Measurements from ENCODE around the gene CHRD.

Gene CHRD

DNA sequence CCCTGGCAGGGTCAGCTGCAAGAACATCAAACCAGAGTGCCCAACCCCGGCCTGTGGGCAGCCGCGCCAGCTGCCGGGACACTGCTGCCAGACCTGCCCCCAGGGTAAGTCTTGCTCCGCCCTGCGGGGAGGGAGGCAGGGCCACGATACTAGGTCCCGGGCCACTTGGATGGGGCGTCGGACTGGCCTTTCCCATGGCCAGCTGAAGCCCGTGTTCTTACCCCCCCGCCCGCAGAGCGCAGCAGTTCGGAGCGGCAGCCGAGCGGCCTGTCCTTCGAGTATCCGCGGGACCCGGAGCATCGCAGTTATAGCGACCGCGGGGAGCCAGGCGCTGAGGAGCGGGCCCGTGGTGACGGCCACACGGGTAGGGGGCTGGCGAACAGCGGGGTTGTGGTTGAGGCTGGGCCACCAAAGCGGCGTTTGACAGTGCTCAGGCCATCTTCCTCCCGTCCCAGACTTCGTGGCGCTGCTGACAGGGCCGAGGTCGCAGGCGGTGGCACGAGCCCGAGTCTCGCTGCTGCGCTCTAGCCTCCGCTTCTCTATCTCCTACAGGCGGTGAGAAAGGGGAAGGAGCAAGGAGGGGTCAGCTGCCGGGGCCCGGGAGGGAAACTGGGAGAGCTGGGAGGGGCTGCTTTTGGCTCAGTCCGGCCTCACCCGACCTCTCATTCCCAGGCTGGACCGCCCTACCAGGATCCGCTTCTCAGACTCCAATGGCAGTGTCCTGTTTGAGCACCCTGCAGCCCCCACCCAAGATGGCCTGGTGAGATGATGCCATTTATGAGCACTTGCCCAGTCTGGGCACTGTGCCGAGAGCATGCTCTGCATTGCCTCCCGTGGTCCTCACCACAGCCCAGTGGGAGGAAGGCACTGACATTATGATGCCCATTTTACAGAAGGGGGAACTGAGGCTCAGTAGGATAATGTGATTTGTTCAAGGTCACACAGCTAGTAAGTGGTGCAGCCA is 1.7 kb downstream of the CHRD start:
- in situ Hi-C loops (cut with HindIII; ENCODE audit: low sequenced_read_pairs): no loop called here

DNA sequence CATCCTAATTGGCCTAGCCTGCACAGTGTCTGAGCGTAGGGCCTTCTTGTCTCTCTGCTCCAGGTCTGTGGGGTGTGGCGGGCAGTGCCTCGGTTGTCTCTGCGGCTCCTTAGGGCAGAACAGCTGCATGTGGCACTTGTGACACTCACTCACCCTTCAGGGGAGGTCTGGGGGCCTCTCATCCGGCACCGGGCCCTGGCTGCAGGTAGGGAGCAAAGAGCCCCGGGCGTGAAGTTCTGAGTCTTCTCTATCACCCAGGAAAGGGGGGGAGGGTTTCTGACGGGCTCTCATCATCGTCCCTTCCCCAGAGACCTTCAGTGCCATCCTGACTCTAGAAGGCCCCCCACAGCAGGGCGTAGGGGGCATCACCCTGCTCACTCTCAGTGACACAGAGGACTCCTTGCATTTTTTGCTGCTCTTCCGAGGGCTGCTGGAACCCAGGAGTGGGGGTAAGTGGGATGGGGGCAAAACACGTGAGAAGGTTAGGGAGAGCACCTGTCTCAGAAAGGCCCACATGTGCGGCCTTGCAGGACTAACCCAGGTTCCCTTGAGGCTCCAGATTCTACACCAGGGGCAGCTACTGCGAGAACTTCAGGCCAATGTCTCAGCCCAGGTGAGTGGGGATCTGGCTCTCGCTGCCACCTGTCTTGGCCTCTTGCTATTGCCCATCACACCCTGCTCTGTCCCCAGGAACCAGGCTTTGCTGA is 2.6 kb downstream of the CHRD start:
- in situ Hi-C loops (cut with HindIII; ENCODE audit: low sequenced_read_pairs): no loop called here

DNA sequence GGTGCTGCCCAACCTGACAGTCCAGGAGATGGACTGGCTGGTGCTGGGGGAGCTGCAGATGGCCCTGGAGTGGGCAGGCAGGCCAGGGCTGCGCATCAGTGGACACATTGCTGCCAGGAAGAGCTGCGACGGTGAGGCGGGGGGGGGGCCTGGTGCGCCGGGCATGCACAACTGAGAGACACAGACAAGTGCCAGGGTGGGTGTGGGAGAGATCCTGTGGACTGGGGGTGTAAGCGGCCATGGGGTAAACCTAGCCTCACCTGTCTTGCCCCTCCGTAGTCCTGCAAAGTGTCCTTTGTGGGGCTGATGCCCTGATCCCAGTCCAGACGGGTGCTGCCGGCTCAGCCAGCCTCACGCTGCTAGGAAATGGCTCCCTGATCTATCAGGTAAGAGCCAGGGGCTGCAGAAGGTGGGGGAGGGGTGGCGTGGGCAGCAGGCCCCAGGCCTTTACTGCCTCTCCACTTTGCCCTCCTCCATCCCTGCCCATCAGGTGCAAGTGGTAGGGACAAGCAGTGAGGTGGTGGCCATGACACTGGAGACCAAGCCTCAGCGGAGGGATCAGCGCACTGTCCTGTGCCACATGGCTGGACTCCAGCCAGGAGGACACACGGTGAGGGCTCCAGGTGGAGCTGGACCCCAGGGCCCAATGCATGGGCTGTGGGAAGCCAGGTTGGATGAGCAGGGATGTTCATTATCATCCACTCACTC is 3.3 kb downstream of the CHRD start:
- in situ Hi-C loops (cut with HindIII; ENCODE audit: low sequenced_read_pairs): no loop called here

DNA sequence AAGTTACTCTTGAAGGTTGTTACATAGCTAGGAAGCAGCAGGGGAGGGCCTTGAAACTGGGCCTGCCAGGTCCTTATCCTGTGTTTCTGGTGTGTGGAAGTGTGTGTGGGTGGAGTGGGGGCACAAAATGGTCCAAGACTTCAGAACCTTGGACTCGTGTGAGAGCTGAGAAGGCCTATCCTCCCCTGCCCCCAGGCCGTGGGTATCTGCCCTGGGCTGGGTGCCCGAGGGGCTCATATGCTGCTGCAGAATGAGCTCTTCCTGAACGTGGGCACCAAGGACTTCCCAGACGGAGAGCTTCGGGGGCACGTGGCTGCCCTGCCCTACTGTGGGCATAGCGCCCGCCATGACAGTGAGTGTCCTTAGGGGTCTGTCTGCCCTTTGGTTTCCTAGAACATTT is 4.5 kb downstream of the CHRD start:
- in situ Hi-C loops (cut with HindIII; ENCODE audit: low sequenced_read_pairs): no loop called here

DNA sequence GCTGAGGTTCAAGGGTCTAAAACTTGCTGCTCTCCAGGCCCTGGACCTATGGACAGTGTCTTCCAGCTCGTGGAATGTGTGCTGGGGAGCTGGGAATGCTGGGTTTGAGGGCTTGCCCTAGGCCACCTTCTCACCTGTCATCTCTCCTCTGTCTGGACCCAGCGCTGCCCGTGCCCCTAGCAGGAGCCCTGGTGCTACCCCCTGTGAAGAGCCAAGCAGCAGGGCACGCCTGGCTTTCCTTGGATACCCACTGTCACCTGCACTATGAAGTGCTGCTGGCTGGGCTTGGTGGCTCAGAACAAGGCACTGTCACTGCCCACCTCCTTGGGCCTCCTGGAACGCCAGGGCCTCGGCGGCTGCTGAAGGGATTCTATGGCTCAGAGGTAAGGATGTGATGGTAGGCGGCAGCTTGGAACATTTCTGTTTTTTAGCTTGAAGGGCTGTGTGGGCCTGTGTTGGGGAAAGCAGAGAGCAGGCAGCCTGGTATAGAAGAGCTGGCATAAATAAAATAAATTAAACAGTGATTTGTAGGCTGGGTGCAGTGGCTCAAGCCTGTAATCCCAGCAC is 5.1 kb downstream of the CHRD start:
- in situ Hi-C loops (cut with HindIII; ENCODE audit: low sequenced_read_pairs): no loop called here

DNA sequence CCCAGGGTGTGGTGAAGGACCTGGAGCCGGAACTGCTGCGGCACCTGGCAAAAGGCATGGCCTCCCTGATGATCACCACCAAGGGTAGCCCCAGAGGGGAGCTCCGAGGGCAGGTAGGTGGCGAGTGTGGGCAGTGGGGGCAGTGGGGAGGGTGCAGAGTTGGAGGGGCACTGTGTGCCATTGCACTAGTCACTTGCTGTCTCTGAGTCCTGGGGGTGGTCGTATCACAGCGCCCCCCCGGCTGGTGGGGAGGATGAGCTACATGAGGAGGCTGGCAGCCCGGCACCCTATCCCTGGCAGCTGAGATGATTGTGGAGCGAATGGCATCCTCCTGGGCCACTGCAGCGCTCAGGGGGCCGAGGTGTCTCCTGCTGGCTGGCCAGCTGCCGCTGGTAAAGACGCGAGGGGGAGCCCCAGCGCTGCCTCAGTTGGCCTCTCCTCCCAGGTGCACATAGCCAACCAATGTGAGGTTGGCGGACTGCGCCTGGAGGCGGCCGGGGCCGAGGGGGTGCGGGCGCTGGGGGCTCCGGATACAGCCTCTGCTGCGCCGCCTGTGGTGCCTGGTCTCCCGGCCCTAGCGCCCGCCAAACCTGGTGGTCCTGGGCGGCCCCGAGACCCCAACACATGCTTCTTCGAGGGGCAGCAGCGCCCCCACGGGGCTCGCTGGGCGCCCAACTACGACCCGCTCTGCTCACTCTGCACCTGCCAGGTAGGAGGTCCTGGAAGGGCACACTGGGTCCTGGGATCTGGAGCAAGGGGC is 6.4 kb downstream of the CHRD start:
- in situ Hi-C loops (cut with HindIII; ENCODE audit: low sequenced_read_pairs): no loop called here

DNA sequence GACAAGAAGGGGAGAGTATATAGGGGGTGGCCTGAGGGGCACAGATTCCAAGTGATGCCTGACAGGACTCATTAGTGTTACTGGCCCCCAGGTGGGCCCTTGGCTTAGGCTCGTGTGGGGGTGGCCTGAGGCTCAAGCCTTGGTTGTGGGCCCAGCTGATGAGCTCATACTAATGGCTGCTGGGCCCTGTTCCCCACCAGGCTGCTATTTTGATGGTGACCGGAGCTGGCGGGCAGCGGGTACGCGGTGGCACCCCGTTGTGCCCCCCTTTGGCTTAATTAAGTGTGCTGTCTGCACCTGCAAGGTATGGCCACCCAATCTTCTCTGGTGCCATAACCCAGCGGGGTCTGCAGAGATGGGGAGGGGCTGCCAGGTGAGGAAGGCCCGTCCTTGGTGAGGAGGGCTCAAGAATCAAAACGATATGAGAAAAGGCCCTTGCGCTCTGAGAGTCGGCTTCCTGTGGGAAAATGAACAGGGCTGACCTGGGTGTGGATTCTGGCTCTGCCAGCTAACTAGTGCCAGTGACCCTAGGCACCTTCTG is 7.4 kb downstream of the CHRD start:
- in situ Hi-C loops (cut with HindIII; ENCODE audit: low sequenced_read_pairs): no loop called here

DNA sequence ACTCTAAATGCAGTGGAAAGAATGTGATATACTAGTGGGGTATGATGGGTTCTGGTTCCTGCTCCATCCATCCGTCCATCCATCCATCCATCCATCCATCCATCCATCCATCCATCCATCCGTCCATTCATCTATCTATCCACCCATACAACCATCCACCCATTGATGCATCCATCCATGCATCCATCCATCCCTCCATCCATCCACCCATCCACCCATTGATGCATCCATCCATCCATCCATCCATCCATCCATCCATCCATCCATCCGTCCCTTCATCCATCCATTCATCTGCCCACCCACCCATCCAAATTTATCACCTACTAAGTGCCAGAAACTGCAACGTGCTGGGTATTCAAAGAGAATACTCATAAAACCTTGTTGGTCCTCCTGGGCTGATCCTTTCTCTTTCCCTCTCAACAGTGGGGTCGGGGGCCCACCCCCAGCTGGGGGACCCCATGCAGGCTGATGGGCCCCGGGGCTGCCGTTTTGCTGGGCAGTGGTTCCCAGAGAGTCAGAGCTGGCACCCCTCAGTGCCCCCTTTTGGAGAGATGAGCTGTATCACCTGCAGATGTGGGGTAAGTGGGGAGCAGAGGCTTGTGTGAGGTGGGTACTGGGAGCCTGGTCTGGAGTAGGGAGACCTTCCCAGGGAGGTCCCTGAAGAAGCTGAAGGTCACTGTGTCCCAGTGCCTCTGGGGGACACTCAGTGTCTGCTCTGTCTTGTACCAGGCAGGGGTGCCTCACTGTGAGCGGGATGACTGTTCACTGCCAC is 8.5 kb downstream of the CHRD start:
- in situ Hi-C loops (cut with HindIII; ENCODE audit: low sequenced_read_pairs): no loop called here

DNA sequence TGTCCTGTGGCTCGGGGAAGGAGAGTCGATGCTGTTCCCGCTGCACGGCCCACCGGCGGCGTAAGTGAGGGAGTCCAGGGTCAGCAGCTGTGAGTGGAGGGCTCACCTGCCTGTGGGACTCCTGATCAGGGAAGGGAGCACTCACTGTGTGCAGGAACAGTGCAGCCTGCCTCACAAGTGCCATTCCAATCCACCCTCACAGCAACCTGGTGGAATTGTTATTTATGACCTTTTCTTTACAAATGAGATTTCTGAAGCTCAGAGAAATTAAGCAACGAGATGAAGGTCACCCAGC is 9.0 kb downstream of the CHRD start:
- in situ Hi-C loops (cut with HindIII; ENCODE audit: low sequenced_read_pairs): no loop called here

DNA sequence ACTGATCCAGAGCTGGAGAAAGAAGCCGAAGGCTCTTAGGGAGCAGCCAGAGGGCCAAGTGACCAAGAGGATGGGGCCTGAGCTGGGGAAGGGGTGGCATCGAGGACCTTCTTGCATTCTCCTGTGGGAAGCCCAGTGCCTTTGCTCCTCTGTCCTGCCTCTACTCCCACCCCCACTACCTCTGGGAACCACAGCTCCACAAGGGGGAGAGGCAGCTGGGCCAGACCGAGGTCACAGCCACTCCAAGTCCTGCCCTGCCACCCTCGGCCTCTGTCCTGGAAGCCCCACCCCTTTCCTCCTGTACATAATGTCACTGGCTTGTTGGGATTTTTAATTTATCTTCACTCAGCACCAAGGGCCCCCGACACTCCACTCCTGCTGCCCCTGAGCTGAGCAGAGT is 9.5 kb downstream of the CHRD start:
- in situ Hi-C loops (cut with HindIII; ENCODE audit: low sequenced_read_pairs): no loop called here

DNA sequence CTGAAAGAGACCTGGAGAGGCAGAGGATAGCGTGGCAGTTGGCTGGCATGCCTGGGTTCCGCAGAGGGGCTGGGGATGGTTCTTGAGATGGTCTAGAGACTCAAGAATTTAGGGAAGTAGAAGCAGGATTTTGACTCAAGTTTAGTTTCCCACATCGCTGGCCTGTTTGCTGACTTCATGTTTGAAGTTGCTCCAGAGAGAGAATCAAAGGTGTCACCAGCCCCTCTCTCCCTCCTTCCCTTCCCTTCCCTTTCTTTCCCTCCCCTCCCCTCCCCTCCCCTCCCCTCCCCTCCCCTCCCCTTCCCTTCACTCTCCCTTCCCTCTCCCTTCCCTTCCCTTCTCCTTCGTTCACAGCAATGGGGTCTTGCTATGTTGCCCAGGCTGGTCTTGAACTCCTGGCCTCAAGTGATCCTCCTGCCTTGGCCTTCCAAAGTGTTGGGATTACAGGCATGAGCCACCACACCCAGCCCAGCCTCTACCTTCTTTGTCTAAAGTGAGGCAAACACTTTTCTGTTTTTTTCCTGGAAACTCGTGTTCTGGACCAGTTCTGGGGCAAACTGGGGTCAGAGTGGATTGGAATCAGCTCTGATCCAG is 10.2 kb downstream of the CHRD start:
- in situ Hi-C loops (cut with HindIII; ENCODE audit: low sequenced_read_pairs): no loop called here

DNA sequence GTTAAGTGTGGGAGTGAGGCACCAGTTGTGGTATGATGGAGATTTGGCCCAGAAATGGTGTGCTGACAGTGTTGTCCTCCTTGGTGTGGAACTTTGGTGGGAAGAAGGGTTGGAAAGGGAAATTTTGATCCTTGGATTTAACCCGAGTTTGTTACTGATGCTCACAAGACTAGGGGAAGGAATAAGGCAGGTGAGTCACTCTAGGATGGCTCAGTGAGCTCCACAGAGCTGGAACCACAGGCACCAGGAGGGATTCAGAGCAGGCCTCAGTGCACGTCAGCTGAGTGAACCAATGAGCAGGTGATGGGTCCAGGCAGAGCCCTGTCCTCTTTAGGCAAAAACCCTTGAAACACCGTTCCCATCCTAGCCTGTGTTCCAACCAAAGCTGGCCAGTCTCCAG is 11.4 kb downstream of the CHRD start:
- in situ Hi-C loops (cut with HindIII; ENCODE audit: low sequenced_read_pairs): no loop called here

DNA sequence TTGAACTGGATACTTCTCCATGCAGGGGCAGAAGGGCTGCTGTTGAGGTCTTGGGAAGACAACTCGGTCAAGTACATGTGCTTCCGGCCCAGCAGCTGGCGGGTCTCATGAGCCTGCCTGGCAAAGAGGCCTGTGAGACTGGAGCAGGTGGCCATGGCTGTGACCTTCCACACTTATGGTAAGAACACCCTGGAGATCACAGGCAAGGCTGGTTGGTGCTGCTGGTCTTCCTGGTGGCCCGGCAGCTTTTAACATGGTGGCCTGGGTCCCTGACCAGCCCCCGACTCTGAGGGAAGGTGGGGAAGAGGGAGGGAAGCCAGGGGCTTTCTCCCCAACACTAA is 15.4 kb downstream of the CHRD start:
- in situ Hi-C loops (cut with HindIII; ENCODE audit: low sequenced_read_pairs): no loop called here

DNA sequence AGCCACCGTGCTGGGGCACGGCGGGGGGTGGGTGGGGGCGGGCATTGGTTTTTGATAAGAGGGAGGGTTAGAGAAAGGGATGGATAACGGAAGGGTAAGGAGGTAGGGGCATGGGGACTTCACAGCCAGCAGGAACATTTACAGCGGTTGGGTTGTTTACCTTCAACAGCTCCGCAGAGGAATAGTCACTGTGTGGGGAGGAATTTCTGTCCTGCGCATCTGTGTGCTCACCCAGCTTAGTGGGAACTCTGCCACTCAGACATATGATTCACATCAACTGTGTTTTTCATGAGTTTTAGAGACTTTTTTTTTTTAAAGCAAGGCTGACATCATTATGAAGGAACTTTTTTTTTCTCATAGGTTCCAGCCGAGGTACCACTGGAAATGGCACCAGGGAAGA is 19.6 kb downstream of the CHRD start:
- in situ Hi-C loops (cut with HindIII; ENCODE audit: low sequenced_read_pairs): no loop called here

DNA sequence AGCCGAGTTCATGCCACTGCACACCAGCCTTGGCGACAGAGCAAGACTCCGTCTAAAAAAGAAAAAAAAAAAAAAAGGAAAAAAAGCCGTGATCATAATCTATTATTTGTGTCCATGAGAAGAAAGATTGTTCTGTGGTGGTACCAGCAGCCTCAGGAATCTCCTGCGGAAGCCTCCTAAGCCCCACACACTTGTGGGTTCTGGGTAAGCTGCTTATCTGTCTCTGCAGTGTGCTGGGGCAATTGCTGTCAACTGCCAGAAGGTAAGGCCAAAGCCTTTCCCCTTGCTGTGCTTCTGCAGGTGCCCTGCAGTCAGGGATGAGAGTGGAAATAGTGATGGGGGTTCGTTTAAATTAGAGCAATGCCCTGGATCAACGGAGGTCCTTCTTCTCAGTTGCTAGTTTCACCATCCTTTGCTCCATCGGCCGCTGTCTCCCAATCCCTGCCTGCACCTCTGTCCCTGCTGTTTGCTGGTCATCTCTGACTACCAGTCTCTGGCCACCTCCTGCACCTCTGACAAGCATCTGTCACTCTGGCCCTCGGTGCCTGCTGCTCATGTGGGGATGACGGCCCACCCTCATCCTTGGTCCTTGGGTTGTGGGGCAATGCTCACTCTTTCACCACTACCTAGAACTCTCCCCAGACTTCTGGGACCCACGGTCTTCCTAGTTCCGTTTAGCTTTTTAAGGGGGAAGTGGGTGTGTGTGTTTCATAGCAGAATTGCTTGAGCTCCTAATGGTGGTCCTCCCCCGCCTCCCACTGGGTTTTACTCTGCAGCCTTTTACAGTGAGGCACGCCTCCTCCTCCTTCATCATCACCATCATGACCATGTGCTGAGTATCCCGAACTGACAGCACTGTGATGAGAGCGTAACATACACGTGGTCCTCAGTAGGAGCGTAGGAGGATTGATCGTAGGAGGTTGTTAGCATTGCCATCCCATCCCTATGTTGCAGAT is 25.5 kb downstream of the CHRD start:
- in situ Hi-C loops (cut with HindIII; ENCODE audit: low sequenced_read_pairs): no loop called here

DNA sequence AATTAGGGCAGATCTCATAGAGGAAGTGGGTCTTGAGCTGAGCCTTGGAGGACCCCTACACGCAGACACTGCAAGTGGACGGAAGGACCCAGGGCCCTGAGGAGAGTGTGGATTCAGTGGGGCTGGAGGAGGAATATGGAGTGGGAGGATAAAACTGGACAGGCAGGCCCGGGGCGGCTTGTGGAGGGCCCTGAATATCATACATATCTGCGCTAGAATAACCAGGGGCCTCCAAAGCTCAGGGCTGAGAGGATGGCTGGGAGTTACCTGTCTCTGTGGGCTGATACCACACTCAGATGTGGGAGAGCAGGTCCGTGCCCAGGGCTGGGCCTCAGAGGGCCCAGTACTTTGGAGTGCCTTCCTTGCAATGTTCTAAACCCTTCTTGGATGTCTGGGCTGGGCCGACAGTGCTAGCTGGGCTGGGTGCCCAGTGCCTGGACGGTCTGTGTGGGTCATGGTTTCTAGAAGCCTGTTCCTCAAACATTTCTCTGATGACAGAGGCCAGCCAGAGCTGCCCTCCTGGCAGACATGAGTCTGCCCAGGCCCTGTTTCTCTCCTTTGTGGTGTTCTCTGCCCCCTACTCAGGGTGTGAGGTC is 29.6 kb downstream of the CHRD start:
- in situ Hi-C loops (cut with HindIII; ENCODE audit: low sequenced_read_pairs): no loop called here

DNA sequence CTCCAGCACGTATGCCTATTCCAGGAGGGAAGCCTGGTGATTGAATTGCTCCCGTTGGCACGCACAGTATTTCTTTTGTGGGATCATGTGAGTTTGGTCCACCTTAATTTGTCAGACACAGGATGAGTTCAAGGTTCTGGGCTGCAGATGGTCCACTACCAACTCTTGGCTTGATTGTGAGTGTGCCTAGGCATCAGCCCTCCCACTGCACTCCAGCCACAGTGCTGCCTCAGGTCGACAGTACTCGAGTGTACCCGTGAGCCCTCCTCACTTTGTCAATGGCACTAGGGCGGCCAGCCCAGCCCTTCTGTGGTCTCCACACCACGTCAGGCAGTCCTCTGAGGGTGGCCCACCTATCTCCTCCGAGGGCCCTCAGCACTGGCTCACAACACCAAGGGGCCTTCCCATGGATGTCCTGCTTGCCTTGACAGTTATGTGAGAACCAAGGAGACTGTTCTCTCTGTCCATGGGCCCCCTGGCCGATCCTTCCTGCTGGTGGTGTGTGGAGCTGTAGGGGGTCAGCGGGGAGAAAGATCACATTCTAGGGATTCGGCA is 30.2 kb downstream of the CHRD start:
- in situ Hi-C loops (cut with HindIII; ENCODE audit: low sequenced_read_pairs): no loop called here

Measured in endothelial cell of hepatic sinusoid (primary cell).